GM23338 (cell line): ENCODE measurements around the gene CDC23. TPM values are rescaled to one million over a fixed set of nuclear protein-coding genes. Genes with fewer than 3 reads are reported as not detected.

Source experiments
- ATAC-seq: fragments of 200-7000 bp; cut with Tn5 transposase; 3 replicates; pipeline ENCODE4 v1.9.1; 2020
- DNase-seq: peaks from one replicate; pipeline ENCODE4 v3.0.0-alpha.2; 2015; ENCODE audit warnings: low spot score
- H2AFZ ChIP-seq: fragments of 200-600 bp; sonication (generic); 2 replicates; pipeline ENCODE4 v1.8.0; 2016; ENCODE audit warnings: antibody characterized with exemption, mild to moderate bottlenecking, moderate library complexity
- H3F3A ChIP-seq: fragments of 200-600 bp; sonication (generic); replicated peaks from 2 replicates; pipeline ENCODE4 v1.8.0; 2017; ENCODE audit warnings: antibody characterized with exemption, mixed run types, low read depth
- H3K27ac ChIP-seq: fragments of 200-600 bp; sonication (generic); 2 replicates; pipeline ENCODE4 v1.6.1; 2016; ENCODE audit warnings: low read depth
- H3K27me3 ChIP-seq: fragments of 200-600 bp; sonication (generic); 2 replicates; pipeline ENCODE4 v1.8.0; 2016; ENCODE audit warnings: mild to moderate bottlenecking, mixed run types, moderate library complexity; ENCODE audit not compliant: insufficient read depth
- H3K36me3 ChIP-seq: fragments of 200-600 bp; sonication (generic); 2 replicates; pipeline ENCODE4 v1.8.0; 2016; ENCODE audit warnings: mild to moderate bottlenecking; ENCODE audit not compliant: insufficient read depth
- H3K4me1 ChIP-seq: fragments of 200-600 bp; sonication (generic); 2 replicates; pipeline ENCODE4 v1.8.0; 2016; ENCODE audit warnings: mild to moderate bottlenecking, moderate library complexity; ENCODE audit not compliant: insufficient read depth
- H3K4me2 ChIP-seq: fragments of 200-600 bp; sonication (generic); 2 replicates; pipeline ENCODE4 v1.7.1; 2017; ENCODE audit warnings: mixed run types
- H3K4me3 ChIP-seq: fragments of 200-600 bp; sonication (generic); 2 replicates; pipeline ENCODE4 v1.6.1; 2016; ENCODE audit warnings: mixed run types
- H3K79me2 ChIP-seq: fragments of 200-600 bp; sonication (generic); replicated peaks from 2 replicates; pipeline ENCODE4 v1.8.0; 2017; ENCODE audit warnings: mild to moderate bottlenecking; ENCODE audit not compliant: insufficient read depth
- H3K9me2 ChIP-seq: fragments of 200-600 bp; sonication (generic); 2 replicates; pipeline ENCODE4 v1.8.0; 2017; ENCODE audit not compliant: insufficient read depth
- H4K20me1 ChIP-seq: fragments of 200-600 bp; sonication (generic); replicated peaks from 2 replicates; pipeline ENCODE4 v1.8.0; 2017; ENCODE audit warnings: mild to moderate bottlenecking; ENCODE audit not compliant: insufficient read depth
- H3K27ac Mint-ChIP-seq: 2 replicates; pipeline ENCODE4 v1.8.0; 2020; ENCODE audit warnings: inconsistent platforms, mild to moderate bottlenecking, moderate library complexity, mixed read lengths
- H3K27me3 Mint-ChIP-seq: 3 replicates; pipeline ENCODE4 v1.8.0; 2022; ENCODE audit warnings: low read depth, mild to moderate bottlenecking, moderate library complexity, mixed read lengths, inconsistent platforms; ENCODE audit not compliant: insufficient read depth, poor library complexity
- H3K36me3 Mint-ChIP-seq: 3 replicates; pipeline ENCODE4 v1.8.0; 2021; ENCODE audit warnings: low read depth, mild to moderate bottlenecking, inconsistent platforms, moderate library complexity, mixed read lengths
- H3K4me1 Mint-ChIP-seq: 3 replicates; pipeline ENCODE4 v1.8.0; 2020; ENCODE audit warnings: mild to moderate bottlenecking, inconsistent platforms, mixed read lengths
- H3K4me3 Mint-ChIP-seq: 3 replicates; pipeline ENCODE4 v1.8.0; 2021; ENCODE audit warnings: moderate library complexity, mild to moderate bottlenecking, inconsistent platforms, mixed read lengths
- H3K9me3 Mint-ChIP-seq: 3 replicates; pipeline ENCODE4 v1.8.0; 2020; ENCODE audit warnings: moderate library complexity, mild to moderate bottlenecking, inconsistent platforms, mixed read lengths
- CREB1 ChIP-seq: fragments of 250-450 bp; sonication (Bioruptor Pico); IDR thresholded peaks from 2 replicates; pipeline ENCODE4 v1.5.0; 2020; ENCODE audit warnings: low read depth, mild to moderate bottlenecking, moderate library complexity
- EZH2 ChIP-seq: fragments of 200-600 bp; sonication (generic); IDR thresholded peaks from one replicate; pipeline ENCODE4 v1.8.0; 2017; ENCODE audit warnings: antibody characterized with exemption, mild to moderate bottlenecking, low read depth; ENCODE audit not compliant: unreplicated experiment
- EZH2phosphoT487 ChIP-seq: fragments of 200-600 bp; sonication (generic); IDR thresholded peaks from one replicate; pipeline ENCODE4 v1.8.1; 2018; ENCODE audit warnings: antibody characterized with exemption; ENCODE audit not compliant: unreplicated experiment
- JUNB ChIP-seq: IDR thresholded peaks from one replicate; pipeline ENCODE4 v1.6.1; 2016; ENCODE audit warnings: antibody characterized with exemption; ENCODE audit not compliant: unreplicated experiment
- NANOG ChIP-seq: IDR thresholded peaks from 2 replicates; pipeline ENCODE4 v1.6.1; 2016; ENCODE audit warnings: antibody characterized with exemption, borderline replicate concordance
- POLR2AphosphoS5 ChIP-seq: IDR thresholded peaks from 2 replicates; pipeline ENCODE4 v1.6.1; 2016; ENCODE audit warnings: antibody characterized with exemption, low read depth
- STAT1 ChIP-seq: IDR thresholded peaks from one replicate; pipeline ENCODE4 v1.6.1; 2016; ENCODE audit warnings: antibody characterized with exemption; ENCODE audit not compliant: unreplicated experiment
- ZNF114 ChIP-seq: fragments of 250-450 bp; sonication (Bioruptor Pico); IDR thresholded peaks from 2 replicates; pipeline ENCODE4 v1.5.0; 2020; ENCODE audit warnings: mild to moderate bottlenecking, moderate library complexity
- ZNF331 ChIP-seq: fragments of 250-450 bp; sonication (Bioruptor Pico); IDR thresholded peaks from 2 replicates; pipeline ENCODE4 v1.5.0; 2020; ENCODE audit warnings: low read depth, mild to moderate bottlenecking, moderate library complexity
- polyA plus RNA-seq: library from polyadenylated mRNA; unstranded; fragments of >200 nt; fragmentation: Nextera tagmentation; extraction: Ambion mirVana; gene quantifications from 2 replicates; pipeline ENCODE4 v1.2.1, GENCODE V29; 2016
- total RNA-seq: library from RNA; depleted of rRNA; stranded (reverse); fragments of >200 nt; shearing (Covaris generic); gene quantifications from 2 replicates; pipeline ENCODE4 v1.2.3, GENCODE V29; 2014
- TF ChIP-seq, protein P1 (sequence below): IDR thresholded peaks from one replicate; pipeline ENCODE4 v1.6.1; 2018; ENCODE audit warnings: antibody characterized with exemption; ENCODE audit not compliant: unreplicated experiment
- TF ChIP-seq, protein P2 (sequence below), 2 experiments: fragments of 200-600 bp in 1 of 2; sonication (generic) in 1 of 2; conservative IDR thresholded peaks; 2 replicates each; pipeline versions ENCODE4 v1.5.1 to v1.6.1; 2016 to 2017; ENCODE audit warnings: antibody characterized with exemption in 2 of 2, low read depth in 2 of 2, mild to moderate bottlenecking in 2 of 2, moderate library complexity in 1 of 2
- TF ChIP-seq, protein P3 (sequence below): fragments of 250-450 bp; sonication (Bioruptor Pico); IDR thresholded peaks from 2 replicates; pipeline ENCODE4 v1.5.0; 2020; ENCODE audit warnings: mild to moderate bottlenecking, moderate library complexity
- TF ChIP-seq, protein P4 (sequence below): IDR thresholded peaks from 2 replicates; pipeline ENCODE4 v1.6.1; 2016; ENCODE audit warnings: antibody characterized with exemption

CDC23 gene
- total and polyA plus RNA-seq, 2 experiments from 2014 or later, result 28.0 to 45.9 TPM

DNA sequence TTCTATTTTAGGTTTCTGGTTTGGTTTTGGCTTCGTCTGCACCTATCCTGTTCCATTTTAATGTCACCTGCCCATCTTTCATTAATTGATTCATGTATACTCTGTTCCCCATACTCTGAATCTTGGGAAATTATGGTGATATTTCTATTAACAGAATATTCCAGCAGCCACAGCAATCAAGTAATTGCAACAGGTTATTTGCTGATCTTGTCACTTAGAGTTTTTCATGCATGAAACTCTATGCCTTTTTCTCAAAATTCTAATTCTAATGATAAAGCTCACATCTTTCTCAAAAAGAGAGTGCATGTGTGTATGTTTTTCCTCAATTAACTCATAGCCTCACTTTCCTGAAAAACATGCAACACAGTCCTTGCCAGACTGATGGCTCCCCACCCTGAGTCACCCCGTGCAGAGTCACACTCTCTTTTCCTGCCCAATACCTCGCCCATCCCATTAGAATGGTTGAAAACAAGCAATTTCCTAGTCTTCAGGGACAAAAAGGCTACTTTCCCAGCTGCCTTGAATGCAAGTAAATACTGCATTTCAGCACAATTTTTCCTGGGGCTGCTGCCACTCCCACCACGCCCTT lies 45.7 kb upstream of the CDC23 start (continued):
- TF ChIP-seq, protein P1, sequence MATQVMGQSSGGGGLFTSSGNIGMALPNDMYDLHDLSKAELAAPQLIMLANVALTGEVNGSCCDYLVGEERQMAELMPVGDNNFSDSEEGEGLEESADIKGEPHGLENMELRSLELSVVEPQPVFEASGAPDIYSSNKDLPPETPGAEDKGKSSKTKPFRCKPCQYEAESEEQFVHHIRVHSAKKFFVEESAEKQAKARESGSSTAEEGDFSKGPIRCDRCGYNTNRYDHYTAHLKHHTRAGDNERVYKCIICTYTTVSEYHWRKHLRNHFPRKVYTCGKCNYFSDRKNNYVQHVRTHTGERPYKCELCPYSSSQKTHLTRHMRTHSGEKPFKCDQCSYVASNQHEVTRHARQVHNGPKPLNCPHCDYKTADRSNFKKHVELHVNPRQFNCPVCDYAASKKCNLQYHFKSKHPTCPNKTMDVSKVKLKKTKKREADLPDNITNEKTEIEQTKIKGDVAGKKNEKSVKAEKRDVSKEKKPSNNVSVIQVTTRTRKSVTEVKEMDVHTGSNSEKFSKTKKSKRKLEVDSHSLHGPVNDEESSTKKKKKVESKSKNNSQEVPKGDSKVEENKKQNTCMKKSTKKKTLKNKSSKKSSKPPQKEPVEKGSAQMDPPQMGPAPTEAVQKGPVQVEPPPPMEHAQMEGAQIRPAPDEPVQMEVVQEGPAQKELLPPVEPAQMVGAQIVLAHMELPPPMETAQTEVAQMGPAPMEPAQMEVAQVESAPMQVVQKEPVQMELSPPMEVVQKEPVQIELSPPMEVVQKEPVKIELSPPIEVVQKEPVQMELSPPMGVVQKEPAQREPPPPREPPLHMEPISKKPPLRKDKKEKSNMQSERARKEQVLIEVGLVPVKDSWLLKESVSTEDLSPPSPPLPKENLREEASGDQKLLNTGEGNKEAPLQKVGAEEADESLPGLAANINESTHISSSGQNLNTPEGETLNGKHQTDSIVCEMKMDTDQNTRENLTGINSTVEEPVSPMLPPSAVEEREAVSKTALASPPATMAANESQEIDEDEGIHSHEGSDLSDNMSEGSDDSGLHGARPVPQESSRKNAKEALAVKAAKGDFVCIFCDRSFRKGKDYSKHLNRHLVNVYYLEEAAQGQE, result no peak
- TF ChIP-seq EZH2, result no peak
- no peak for TF ChIP-seq ZNF331 (CRISPR knock-in tag)
- TF ChIP-seq, protein P2, sequence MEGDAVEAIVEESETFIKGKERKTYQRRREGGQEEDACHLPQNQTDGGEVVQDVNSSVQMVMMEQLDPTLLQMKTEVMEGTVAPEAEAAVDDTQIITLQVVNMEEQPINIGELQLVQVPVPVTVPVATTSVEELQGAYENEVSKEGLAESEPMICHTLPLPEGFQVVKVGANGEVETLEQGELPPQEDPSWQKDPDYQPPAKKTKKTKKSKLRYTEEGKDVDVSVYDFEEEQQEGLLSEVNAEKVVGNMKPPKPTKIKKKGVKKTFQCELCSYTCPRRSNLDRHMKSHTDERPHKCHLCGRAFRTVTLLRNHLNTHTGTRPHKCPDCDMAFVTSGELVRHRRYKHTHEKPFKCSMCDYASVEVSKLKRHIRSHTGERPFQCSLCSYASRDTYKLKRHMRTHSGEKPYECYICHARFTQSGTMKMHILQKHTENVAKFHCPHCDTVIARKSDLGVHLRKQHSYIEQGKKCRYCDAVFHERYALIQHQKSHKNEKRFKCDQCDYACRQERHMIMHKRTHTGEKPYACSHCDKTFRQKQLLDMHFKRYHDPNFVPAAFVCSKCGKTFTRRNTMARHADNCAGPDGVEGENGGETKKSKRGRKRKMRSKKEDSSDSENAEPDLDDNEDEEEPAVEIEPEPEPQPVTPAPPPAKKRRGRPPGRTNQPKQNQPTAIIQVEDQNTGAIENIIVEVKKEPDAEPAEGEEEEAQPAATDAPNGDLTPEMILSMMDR (conservative IDR thresholded peaks at IDR 0.05; ENCODE audit: low read depth in 2 of 2), result no peak
- no peak for TF ChIP-seq EZH2phosphoT487
- TF ChIP-seq NANOG, result no peak

DNA sequence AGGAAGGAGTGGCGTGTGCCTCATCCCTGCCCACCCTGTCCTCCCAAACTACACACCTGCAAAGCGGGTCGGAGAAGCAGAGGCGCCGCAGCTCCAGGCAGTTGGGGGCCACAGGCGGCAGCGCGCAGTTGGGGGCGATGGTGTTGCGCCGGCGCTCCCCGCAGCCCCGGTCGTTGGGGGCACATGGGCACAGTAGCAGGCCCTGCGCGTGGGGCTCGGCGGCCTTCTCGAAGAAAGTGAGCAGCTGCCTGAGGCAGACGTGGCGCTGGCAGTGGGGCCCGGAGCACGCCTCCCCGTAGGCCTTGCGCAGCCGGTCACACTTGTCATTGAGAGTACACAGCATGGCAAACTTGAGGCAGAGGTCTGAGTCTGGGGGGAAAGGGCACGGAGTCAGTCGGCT lies 44.5 kb upstream of the CDC23 start:
- Histone ChIP-seq H3K4me3 (no peak overlapping the region), H3K27me3 (no peaks in the 10 kb centered on the region), H3K36me3 (no peaks in the 10 kb centered on the region), H3K4me1 (no peaks in the 10 kb centered on the region), H3K4me2 (peak overlapping the region; percentile 32; the same call in 1 of the 2 replicates), H3K9me2 (no peaks in the 10 kb centered on the region), H3F3A (no peaks in the 10 kb centered on the region), H3K79me2 (no peaks in the 10 kb centered on the region), H4K20me1 (no peaks in the 10 kb centered on the region), H3K27ac (no peak overlapping the region), H2AFZ (peak overlapping the region; percentile 91)
- DNase-seq (peak; percentile 34), ATAC-seq (peak; percentile 61)
- Mint-ChIP-seq H3K27ac (no peak overlapping the region), H3K27me3 (peaks cover 7% of the 10 kb centered on the region), H3K4me1 (no peaks in the 10 kb centered on the region), H3K4me3 (no peak overlapping the region), H3K9me3 (no peaks in the 10 kb centered on the region), H3K36me3 (no peaks in the 10 kb centered on the region)
- TF ChIP-seq CREB1 (CRISPR knock-in tag) (no peak), ZNF114 (CRISPR knock-in tag) (no peak), EZH2phosphoT487 (no peak), EZH2 (no peak), STAT1 (no peak), JUNB (no peak), POLR2AphosphoS5 (no peak)
- TF ChIP-seq, protein P3, sequence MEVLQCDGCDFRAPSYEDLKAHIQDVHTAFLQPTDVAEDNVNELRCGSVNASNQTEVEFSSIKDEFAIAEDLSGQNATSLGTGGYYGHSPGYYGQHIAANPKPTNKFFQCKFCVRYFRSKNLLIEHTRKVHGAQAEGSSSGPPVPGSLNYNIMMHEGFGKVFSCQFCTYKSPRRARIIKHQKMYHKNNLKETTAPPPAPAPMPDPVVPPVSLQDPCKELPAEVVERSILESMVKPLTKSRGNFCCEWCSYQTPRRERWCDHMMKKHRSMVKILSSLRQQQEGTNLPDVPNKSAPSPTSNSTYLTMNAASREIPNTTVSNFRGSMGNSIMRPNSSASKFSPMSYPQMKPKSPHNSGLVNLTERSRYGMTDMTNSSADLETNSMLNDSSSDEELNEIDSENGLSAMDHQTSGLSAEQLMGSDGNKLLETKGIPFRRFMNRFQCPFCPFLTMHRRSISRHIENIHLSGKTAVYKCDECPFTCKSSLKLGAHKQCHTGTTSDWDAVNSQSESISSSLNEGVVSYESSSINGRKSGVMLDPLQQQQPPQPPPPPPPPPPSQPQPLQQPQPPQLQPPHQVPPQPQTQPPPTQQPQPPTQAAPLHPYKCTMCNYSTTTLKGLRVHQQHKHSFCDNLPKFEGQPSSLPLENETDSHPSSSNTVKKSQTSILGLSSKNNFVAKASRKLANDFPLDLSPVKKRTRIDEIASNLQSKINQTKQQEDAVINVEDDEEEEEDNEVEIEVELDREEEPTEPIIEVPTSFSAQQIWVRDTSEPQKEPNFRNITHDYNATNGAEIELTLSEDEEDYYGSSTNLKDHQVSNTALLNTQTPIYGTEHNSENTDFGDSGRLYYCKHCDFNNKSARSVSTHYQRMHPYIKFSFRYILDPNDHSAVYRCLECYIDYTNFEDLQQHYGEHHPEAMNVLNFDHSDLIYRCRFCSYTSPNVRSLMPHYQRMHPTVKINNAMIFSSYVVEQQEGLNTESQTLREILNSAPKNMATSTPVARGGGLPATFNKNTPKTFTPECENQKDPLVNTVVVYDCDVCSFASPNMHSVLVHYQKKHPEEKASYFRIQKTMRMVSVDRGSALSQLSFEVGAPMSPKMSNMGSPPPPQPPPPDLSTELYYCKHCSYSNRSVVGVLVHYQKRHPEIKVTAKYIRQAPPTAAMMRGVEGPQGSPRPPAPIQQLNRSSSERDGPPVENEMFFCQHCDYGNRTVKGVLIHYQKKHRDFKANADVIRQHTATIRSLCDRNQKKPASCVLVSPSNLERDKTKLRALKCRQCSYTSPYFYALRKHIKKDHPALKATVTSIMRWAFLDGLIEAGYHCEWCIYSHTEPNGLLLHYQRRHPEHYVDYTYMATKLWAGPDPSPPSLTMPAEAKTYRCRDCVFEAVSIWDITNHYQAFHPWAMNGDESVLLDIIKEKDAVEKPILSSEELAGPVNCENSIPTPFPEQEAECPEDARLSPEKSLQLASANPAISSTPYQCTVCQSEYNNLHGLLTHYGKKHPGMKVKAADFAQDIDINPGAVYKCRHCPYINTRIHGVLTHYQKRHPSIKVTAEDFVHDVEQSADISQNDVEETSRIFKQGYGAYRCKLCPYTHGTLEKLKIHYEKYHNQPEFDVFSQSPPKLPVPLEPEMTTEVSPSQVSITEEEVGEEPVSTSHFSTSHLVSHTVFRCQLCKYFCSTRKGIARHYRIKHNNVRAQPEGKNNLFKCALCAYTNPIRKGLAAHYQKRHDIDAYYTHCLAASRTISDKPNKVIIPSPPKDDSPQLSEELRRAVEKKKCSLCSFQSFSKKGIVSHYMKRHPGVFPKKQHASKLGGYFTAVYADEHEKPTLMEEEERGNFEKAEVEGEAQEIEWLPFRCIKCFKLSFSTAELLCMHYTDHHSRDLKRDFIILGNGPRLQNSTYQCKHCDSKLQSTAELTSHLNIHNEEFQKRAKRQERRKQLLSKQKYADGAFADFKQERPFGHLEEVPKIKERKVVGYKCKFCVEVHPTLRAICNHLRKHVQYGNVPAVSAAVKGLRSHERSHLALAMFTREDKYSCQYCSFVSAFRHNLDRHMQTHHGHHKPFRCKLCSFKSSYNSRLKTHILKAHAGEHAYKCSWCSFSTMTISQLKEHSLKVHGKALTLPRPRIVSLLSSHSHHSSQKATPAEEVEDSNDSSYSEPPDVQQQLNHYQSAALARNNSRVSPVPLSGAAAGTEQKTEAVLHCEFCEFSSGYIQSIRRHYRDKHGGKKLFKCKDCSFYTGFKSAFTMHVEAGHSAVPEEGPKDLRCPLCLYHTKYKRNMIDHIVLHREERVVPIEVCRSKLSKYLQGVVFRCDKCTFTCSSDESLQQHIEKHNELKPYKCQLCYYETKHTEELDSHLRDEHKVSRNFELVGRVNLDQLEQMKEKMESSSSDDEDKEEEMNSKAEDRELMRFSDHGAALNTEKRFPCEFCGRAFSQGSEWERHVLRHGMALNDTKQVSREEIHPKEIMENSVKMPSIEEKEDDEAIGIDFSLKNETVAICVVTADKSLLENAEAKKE (CRISPR knock-in tag), result no peak
- TF ChIP-seq, protein P4, sequence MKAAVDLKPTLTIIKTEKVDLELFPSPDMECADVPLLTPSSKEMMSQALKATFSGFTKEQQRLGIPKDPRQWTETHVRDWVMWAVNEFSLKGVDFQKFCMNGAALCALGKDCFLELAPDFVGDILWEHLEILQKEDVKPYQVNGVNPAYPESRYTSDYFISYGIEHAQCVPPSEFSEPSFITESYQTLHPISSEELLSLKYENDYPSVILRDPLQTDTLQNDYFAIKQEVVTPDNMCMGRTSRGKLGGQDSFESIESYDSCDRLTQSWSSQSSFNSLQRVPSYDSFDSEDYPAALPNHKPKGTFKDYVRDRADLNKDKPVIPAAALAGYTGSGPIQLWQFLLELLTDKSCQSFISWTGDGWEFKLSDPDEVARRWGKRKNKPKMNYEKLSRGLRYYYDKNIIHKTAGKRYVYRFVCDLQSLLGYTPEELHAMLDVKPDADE, result no peak
